C4-2B (cell line): Measurements from ENCODE around the gene INSYN2B.

ENCODE experiments used
- ZFX ChIP-seq: fragments of 450-650 bp; IDR thresholded peaks from 2 replicates; pipeline ENCODE4 v1.6.1; 2017
- TF ChIP-seq, protein P1 (sequence below): fragments of 450-650 bp; conservative IDR thresholded peaks from 2 replicates; pipeline ENCODE4 v1.5.1; 2017; ENCODE audit warnings: mild to moderate bottlenecking

DNA sequence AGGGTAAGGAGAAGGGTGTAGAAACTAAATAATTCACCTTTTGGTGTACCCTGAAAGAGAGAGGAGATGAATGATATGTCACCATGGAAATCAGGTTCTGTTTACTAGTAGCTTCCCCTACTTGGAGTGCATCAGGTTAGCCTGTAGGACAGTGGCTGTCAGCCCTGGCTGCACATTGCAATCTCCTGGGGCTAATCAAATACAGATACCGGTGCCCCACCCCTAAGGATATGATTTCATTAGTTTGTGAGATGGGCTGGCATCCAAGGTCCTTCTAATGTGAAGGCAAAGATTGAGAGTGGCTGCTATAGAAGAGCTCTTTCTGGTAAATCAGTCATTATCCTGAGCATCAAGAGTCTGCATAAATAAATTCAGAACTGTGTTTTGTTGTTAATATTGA, 47.2 kb downstream of the INSYN2B start:
- TF ChIP-seq, protein P1, sequence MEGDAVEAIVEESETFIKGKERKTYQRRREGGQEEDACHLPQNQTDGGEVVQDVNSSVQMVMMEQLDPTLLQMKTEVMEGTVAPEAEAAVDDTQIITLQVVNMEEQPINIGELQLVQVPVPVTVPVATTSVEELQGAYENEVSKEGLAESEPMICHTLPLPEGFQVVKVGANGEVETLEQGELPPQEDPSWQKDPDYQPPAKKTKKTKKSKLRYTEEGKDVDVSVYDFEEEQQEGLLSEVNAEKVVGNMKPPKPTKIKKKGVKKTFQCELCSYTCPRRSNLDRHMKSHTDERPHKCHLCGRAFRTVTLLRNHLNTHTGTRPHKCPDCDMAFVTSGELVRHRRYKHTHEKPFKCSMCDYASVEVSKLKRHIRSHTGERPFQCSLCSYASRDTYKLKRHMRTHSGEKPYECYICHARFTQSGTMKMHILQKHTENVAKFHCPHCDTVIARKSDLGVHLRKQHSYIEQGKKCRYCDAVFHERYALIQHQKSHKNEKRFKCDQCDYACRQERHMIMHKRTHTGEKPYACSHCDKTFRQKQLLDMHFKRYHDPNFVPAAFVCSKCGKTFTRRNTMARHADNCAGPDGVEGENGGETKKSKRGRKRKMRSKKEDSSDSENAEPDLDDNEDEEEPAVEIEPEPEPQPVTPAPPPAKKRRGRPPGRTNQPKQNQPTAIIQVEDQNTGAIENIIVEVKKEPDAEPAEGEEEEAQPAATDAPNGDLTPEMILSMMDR = no peak
- TF ChIP-seq ZFX = no peak
